ENCODE measurements around the gene TLN1.

DNA sequence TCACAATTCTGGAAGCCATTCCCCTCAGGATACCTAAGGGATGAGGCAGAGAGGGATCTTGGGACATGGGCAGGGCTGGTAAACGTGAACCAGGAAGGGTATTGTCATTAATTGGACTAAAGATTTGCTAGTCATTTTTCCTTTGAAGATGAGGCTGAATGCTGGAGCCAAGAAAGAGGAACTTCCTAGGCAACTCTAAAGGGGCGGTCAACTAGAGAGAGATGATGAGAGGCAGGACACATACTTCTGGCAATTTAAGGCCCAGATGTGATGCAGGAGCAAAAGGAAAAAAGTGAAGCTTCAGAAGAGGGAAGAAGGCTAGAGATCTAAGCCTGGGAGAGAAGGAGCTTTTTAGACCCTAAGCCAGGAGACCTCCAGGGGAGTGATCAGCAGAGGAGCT lies 11.5 kb upstream of the TLN1 start:
- TF ChIP-seq, protein P1, sequence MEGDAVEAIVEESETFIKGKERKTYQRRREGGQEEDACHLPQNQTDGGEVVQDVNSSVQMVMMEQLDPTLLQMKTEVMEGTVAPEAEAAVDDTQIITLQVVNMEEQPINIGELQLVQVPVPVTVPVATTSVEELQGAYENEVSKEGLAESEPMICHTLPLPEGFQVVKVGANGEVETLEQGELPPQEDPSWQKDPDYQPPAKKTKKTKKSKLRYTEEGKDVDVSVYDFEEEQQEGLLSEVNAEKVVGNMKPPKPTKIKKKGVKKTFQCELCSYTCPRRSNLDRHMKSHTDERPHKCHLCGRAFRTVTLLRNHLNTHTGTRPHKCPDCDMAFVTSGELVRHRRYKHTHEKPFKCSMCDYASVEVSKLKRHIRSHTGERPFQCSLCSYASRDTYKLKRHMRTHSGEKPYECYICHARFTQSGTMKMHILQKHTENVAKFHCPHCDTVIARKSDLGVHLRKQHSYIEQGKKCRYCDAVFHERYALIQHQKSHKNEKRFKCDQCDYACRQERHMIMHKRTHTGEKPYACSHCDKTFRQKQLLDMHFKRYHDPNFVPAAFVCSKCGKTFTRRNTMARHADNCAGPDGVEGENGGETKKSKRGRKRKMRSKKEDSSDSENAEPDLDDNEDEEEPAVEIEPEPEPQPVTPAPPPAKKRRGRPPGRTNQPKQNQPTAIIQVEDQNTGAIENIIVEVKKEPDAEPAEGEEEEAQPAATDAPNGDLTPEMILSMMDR (IDR thresholded peaks at IDR 0.05; ENCODE audit: low read length): no peak
- no peak for TF ChIP-seq EZH2 (IDR thresholded peaks at IDR 0.05; ENCODE audit: borderline replicate concordance, low read length)

Measured in OCI-LY1 (cell line).